Uterus (tissue), 2 donors: ENCODE data around the gene RHBDD2.

Experiments
- POLR2A ChIP-seq, 2 donors: fragments of 450-650 bp; IDR thresholded peaks; one replicate each; pipeline ENCODE4 v1.6.1; 2016; ENCODE audit warnings: antibody characterized with exemption in 2 of 2, mild to moderate bottlenecking in 1 of 2, moderate library complexity in 1 of 2
- TF ChIP-seq, protein P1 (sequence below), 4 experiments: fragments of 200-600 bp in 2 of 4; fragments of 450-650 bp in 2 of 4; sonication (generic) in 2 of 4; IDR thresholded peaks; one replicate each; pipeline ENCODE4 v1.5.1; 2016 to 2019; ENCODE audit warnings: antibody characterized with exemption in 4 of 4, mild to moderate bottlenecking in 2 of 4, moderate library complexity in 1 of 4

DNA sequence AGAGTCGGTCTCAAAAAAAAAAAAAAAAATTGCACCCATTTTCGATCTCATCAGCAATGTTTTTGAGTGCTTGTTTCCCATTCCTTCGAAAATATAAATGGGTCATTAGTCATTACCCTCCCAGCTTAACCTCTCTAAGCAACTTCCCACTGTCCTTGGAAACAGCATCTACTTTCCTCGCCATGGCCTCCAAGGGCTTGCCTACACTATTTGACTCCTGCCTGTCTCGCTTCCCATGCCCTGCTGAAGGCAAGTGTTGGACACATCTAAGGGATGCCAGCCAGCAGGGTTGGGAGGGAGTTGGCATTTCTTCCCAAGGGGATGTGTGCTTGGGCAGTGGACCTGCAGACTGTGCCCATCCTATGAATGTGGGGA is 12.7 kb upstream of the RHBDD2 start:
- TF ChIP-seq, protein P1, sequence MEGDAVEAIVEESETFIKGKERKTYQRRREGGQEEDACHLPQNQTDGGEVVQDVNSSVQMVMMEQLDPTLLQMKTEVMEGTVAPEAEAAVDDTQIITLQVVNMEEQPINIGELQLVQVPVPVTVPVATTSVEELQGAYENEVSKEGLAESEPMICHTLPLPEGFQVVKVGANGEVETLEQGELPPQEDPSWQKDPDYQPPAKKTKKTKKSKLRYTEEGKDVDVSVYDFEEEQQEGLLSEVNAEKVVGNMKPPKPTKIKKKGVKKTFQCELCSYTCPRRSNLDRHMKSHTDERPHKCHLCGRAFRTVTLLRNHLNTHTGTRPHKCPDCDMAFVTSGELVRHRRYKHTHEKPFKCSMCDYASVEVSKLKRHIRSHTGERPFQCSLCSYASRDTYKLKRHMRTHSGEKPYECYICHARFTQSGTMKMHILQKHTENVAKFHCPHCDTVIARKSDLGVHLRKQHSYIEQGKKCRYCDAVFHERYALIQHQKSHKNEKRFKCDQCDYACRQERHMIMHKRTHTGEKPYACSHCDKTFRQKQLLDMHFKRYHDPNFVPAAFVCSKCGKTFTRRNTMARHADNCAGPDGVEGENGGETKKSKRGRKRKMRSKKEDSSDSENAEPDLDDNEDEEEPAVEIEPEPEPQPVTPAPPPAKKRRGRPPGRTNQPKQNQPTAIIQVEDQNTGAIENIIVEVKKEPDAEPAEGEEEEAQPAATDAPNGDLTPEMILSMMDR (IDR thresholded peaks at IDR 0.05), result no peak
- no peak for TF ChIP-seq POLR2A (IDR thresholded peaks at IDR 0.05)
